PC-9 (cell line): ENCODE results near the gene DACH2. TPM values are rescaled to one million over a fixed set of nuclear protein-coding genes. Genes with fewer than 3 reads are reported as not detected.
A peak's percentile ranks its signal among the peaks of the same experiment; 100 is the strongest.

ENCODE experiments used
- BruUV-seq: library from RNA; stranded (reverse); fragments of 400-500 nt; replicated peaks from 2 replicates; lab custom pipeline; 2021; lab: Mats Ljungman, UMichigan
- CTCF ChIA-PET: fragments of 300-600 bp; sonication (Branson Sonifier 250); formaldehyde crosslinking; loops from one replicate; lab custom pipeline; 2022; ENCODE audit warnings: antibody characterized with exemption; lab: Charles Lee
- POLR2A ChIA-PET: fragments of 300-600 bp; sonication (Branson Sonifier 250); formaldehyde crosslinking; loops from one replicate; lab custom pipeline; 2022; ENCODE audit warnings: antibody characterized with exemption; ENCODE audit not compliant: unreplicated experiment; lab: Charles Lee
- DNase-seq, 2 experiments: peaks; one replicate each; pipeline versions ENCODE4 v3.0.0 to v3.0.0-alpha.2; 2015 to 2022; ENCODE audit warnings: mixed read lengths in 1 of 2
- H2AFZ ChIP-seq: fragments of 200-600 bp; sonication (generic); 2 replicates; pipeline ENCODE4 v1.8.1; 2017; ENCODE audit warnings: antibody characterized with exemption
- H3F3A ChIP-seq: fragments of 200-600 bp; sonication (generic); 2 replicates; pipeline ENCODE4 v1.8.1; 2017; ENCODE audit warnings: antibody characterized with exemption, mild to moderate bottlenecking, low read depth; ENCODE audit not compliant: insufficient read depth
- H3K27ac ChIP-seq: fragments of 200-600 bp; sonication (generic); 2 replicates; pipeline ENCODE4 v1.6.1; 2016; ENCODE audit warnings: mixed run types
- H3K27me3 ChIP-seq: fragments of 200-600 bp; sonication (generic); 2 replicates; pipeline ENCODE4 v1.6.1; 2016; ENCODE audit warnings: low read depth, mixed run types; ENCODE audit not compliant: insufficient read depth
- H3K36me3 ChIP-seq: fragments of 200-600 bp; sonication (generic); 2 replicates; pipeline ENCODE4 v1.6.1; 2016; ENCODE audit warnings: low read depth, mixed run types
- H3K4me1 ChIP-seq: fragments of 200-600 bp; sonication (generic); replicated peaks from 2 replicates; pipeline ENCODE4 v1.6.1; 2016; ENCODE audit warnings: mixed run types; ENCODE audit not compliant: insufficient read depth
- H3K4me2 ChIP-seq: fragments of 200-600 bp; sonication (generic); 2 replicates; pipeline ENCODE4 v1.6.1; 2017; ENCODE audit warnings: mixed run types
- H3K4me3 ChIP-seq: fragments of 200-600 bp; sonication (generic); 2 replicates; pipeline ENCODE4 v1.6.1; 2016; ENCODE audit warnings: mixed run types
- H3K79me2 ChIP-seq: fragments of 200-600 bp; sonication (generic); 2 replicates; pipeline ENCODE4 v1.6.1; 2017; ENCODE audit warnings: low read depth, mixed run types
- H3K9me2 ChIP-seq: fragments of 200-600 bp; sonication (generic); 2 replicates; pipeline ENCODE4 v1.8.1; 2017; ENCODE audit warnings: mild to moderate bottlenecking; ENCODE audit not compliant: insufficient read depth
- H3K9me3 ChIP-seq: fragments of 200-600 bp; sonication (generic); 2 replicates; pipeline ENCODE4 v1.8.1; 2016; ENCODE audit warnings: low read depth; ENCODE audit not compliant: insufficient read depth
- H4K20me1 ChIP-seq: fragments of 200-600 bp; sonication (generic); 2 replicates; pipeline ENCODE4 v1.8.1; 2017; ENCODE audit not compliant: insufficient read depth
- EZH2 ChIP-seq: fragments of 200-600 bp; sonication (generic); IDR thresholded peaks from 2 replicates; pipeline ENCODE4 v1.8.0; 2017; ENCODE audit warnings: antibody characterized with exemption, low read depth
- intact Hi-C: fragments of 100-400 bp; cut with micrococcal nuclease; formaldehyde crosslinking; loops from one replicate; pipeline ENCODE4 v1.10.0; 2022; ENCODE audit not compliant: unreplicated experiment
- total RNA-seq: library from RNA; stranded (reverse); gene quantifications from 2 replicates; pipeline ENCODE4 v1.2.3, GENCODE V29; 2021
- TF ChIP-seq, protein P1 (sequence below): fragments of 200-600 bp; sonication (generic); conservative IDR thresholded peaks from 2 replicates; pipeline ENCODE4 v1.6.1; 2017; ENCODE audit warnings: mixed run types, antibody characterized with exemption, mild to moderate bottlenecking, moderate library complexity

DACH2 gene
- total RNA-seq, 1 experiment from 2014 or later = not detected

DNA sequence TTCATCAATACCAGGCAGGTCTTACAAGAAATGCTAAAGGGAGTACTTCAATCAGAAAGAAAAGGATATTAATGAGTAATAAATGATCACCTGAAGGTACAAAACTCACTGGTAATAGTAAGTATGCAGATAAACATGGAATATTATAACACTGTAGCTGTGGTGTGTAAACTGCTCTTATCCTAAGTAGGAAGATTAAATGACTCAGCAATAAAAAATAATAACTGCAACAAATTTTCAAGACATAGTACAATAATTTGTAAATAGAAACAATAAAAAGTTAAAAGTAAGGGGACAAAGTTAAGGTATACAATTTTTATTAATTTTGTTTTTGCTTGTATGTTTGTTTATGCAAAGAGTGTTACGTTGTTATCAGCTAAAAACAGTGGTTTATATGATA, 43.7 kb upstream of the DACH2 start:
- no peaks in the 10 kb centered on the region for H3K9me2 ChIP-seq
- no peaks in the 10 kb centered on the region for H3K79me2 ChIP-seq
- H3K4me2 ChIP-seq = no peak overlapping the region
- intact Hi-C loops = no loop called here
- no peak for DNase-seq
- H3K27ac ChIP-seq = no peak overlapping the region
- H3F3A ChIP-seq = no peaks in the 10 kb centered on the region
- H3K9me3 ChIP-seq = no peaks in the 10 kb centered on the region
- no peaks in the 10 kb centered on the region for H3K4me1 ChIP-seq
- no peaks in the 10 kb centered on the region for H3K36me3 ChIP-seq
- H3K4me3 ChIP-seq = no peak overlapping the region
- no peaks in the 10 kb centered on the region for H3K27me3 ChIP-seq
- ChIA-PET POLR2A (no interaction called here), CTCF (no interaction called here)
- TF ChIP-seq EZH2 = no peak
- TF ChIP-seq, protein P1, sequence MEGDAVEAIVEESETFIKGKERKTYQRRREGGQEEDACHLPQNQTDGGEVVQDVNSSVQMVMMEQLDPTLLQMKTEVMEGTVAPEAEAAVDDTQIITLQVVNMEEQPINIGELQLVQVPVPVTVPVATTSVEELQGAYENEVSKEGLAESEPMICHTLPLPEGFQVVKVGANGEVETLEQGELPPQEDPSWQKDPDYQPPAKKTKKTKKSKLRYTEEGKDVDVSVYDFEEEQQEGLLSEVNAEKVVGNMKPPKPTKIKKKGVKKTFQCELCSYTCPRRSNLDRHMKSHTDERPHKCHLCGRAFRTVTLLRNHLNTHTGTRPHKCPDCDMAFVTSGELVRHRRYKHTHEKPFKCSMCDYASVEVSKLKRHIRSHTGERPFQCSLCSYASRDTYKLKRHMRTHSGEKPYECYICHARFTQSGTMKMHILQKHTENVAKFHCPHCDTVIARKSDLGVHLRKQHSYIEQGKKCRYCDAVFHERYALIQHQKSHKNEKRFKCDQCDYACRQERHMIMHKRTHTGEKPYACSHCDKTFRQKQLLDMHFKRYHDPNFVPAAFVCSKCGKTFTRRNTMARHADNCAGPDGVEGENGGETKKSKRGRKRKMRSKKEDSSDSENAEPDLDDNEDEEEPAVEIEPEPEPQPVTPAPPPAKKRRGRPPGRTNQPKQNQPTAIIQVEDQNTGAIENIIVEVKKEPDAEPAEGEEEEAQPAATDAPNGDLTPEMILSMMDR = no peak
- no TSS peak for BruUV-seq
- H4K20me1 ChIP-seq = no peaks in the 10 kb centered on the region
- H2AFZ ChIP-seq = no peak overlapping the region

- POLR2A ChIA-PET = no interaction called here
- CTCF ChIA-PET = no interaction called here
- no TSS peak for BruUV-seq
Measured at GRCh38 chrX:86121916-86122315, 26.3 kb upstream of the DACH2 start.

GRCh38 chrX:86133761-86134160, 14.5 kb upstream of the DACH2 start:
- intact Hi-C loops = loop anchor here (10.0 kb wide), 1 partner anchor 811 kb away; no protein-coding TSS in a partner anchor

More at GRCh38 chrX:86121916-86122315, 26.3 kb upstream of the DACH2 start:
- Histone ChIP-seq H3K4me2 (no peak overlapping the region), H3K9me2 (no peaks in the 10 kb centered on the region), H3K9me3 (no peaks in the 10 kb centered on the region), H4K20me1 (no peaks in the 10 kb centered on the region), H2AFZ (no peak overlapping the region), H3K79me2 (no peaks in the 10 kb centered on the region), H3K27me3 (no peaks in the 10 kb centered on the region), H3K36me3 (no peaks in the 10 kb centered on the region), H3K4me3 (no peak overlapping the region), H3K27ac (no peak overlapping the region), H3K4me1 (no peaks in the 10 kb centered on the region), H3F3A (no peaks in the 10 kb centered on the region)
- no peak for TF ChIP-seq EZH2
- TF ChIP-seq, protein P1 = no peak
- intact Hi-C loops = no loop called here
- no peak for DNase-seq

More at GRCh38 chrX:86133761-86134160, 14.5 kb upstream of the DACH2 start:
- no peak for TF ChIP-seq EZH2
- TF ChIP-seq, protein P1 = peak; percentile 59
- no peaks in the 10 kb centered on the region for H3K79me2 ChIP-seq
- H3K9me3 ChIP-seq = no peaks in the 10 kb centered on the region
- no peak overlapping the region for H3K4me2 ChIP-seq
- no peaks in the 10 kb centered on the region for H3K4me1 ChIP-seq
- ChIA-PET CTCF (no interaction called here), POLR2A (no interaction called here)
- no peak overlapping the region for H3K4me3 ChIP-seq
- H3K27me3 ChIP-seq = no peaks in the 10 kb centered on the region
- no peaks in the 10 kb centered on the region for H3K36me3 ChIP-seq
- H3F3A ChIP-seq = no peaks in the 10 kb centered on the region
- DNase-seq = no peak
- no peak overlapping the region for H2AFZ ChIP-seq
- H3K27ac ChIP-seq = no peak overlapping the region
- no TSS peak for BruUV-seq
- no peaks in the 10 kb centered on the region for H4K20me1 ChIP-seq
- no peaks in the 10 kb centered on the region for H3K9me2 ChIP-seq
